GM12865 (cell line): Measurements from ENCODE around the gene SMIM22.

Experiments used
- DNase-seq: peaks from one replicate; pipeline ENCODE4 v3.0.0; 2010; ENCODE audit warnings: low read depth
- H3K4me3 ChIP-seq: 2 replicates; pipeline ENCODE4 v1.5.1; 2011; ENCODE audit warnings: mild to moderate bottlenecking, low read depth, low read length, control low read depth
- TF ChIP-seq, protein P1 (sequence below): IDR thresholded peaks from 2 replicates; pipeline ENCODE4 v1.5.1; 2011; ENCODE audit warnings: low read length, control low read depth, low read depth, inconsistent platforms; ENCODE audit not compliant: insufficient read depth; ENCODE audit errors: missing control alignments

The SMIM22 gene

GRCh38 chr16:4801962-4802658, 6.9 kb downstream of the SMIM22 start, which contains the start of gene ROGDI:
Gene ROGDI (minus strand): TSS chr16:4802633. CDS start chr16:4802571, 62 bp downstream.
- TF ChIP-seq, protein P1, sequence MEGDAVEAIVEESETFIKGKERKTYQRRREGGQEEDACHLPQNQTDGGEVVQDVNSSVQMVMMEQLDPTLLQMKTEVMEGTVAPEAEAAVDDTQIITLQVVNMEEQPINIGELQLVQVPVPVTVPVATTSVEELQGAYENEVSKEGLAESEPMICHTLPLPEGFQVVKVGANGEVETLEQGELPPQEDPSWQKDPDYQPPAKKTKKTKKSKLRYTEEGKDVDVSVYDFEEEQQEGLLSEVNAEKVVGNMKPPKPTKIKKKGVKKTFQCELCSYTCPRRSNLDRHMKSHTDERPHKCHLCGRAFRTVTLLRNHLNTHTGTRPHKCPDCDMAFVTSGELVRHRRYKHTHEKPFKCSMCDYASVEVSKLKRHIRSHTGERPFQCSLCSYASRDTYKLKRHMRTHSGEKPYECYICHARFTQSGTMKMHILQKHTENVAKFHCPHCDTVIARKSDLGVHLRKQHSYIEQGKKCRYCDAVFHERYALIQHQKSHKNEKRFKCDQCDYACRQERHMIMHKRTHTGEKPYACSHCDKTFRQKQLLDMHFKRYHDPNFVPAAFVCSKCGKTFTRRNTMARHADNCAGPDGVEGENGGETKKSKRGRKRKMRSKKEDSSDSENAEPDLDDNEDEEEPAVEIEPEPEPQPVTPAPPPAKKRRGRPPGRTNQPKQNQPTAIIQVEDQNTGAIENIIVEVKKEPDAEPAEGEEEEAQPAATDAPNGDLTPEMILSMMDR = no peak
- H3K4me3 ChIP-seq = peak within 1 kb of the TSS; percentile 52
- DNase-seq = peak; percentile 92

DNA sequence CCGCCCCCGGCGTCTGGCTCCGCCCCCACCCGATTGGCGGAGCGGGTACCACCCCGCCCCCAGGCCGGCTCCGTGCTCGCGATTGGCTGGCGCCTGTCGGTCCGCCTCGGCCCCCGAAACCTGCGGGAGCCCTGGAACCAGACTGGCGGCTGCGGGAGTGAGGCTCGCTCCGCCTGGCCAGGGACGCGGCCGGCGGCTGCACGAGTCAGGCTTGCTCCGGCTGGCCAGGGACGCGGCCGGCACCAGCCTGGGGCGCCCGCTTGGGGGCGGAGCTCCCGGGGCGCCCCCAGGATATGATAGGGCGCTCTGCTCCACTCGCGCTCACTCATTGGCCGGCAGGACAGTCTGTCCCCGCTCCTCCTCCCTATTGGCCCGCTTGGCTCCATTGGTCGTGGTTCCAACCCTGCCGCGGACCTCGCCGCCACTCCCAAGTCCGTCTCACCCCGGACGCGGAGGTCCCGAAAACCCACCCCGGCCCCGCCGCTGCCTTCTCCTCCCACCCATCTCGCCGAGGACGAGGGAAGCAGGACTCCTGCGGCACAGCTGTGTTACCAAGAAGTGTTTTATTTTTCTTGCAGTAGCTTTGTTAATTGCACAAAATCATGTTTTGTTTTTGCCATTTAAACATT, 7.6 kb downstream of the SMIM22 start:
- TF ChIP-seq, protein P1 = no peak
- DNase-seq = peak; percentile 93
- H3K4me3 ChIP-seq = peak overlapping the region; percentile 52

DNA sequence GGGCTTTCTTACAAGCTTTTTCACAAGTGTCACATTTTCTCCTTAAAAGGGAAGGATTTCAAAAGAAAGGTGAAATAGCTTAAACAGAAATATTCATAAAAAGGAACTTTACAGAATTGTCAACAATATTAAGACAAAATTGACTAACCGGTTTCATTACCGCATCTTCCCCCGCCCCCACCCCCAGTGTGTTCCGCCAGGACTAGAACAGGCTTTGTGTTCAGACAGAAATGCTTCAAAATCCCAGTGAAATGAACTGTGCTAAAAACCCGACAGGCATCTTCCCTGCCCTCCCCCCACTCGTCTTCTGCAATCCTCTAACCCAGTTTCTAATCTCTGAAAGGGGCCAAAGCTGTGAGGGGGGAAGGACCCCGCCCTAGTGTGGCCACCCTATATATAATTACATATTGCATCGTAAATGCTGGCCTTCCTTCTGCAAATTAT, 8.3 kb downstream of the SMIM22 start:
- no peak for DNase-seq
- H3K4me3 ChIP-seq = peak overlapping the region; percentile 52
- TF ChIP-seq, protein P1 = no peak

GRCh38 chr16:4803898-4804762, 9.0 kb downstream of the SMIM22 start:
- TF ChIP-seq, protein P1 = no peak
- no peak overlapping the region for H3K4me3 ChIP-seq
- no peak for DNase-seq

DNA sequence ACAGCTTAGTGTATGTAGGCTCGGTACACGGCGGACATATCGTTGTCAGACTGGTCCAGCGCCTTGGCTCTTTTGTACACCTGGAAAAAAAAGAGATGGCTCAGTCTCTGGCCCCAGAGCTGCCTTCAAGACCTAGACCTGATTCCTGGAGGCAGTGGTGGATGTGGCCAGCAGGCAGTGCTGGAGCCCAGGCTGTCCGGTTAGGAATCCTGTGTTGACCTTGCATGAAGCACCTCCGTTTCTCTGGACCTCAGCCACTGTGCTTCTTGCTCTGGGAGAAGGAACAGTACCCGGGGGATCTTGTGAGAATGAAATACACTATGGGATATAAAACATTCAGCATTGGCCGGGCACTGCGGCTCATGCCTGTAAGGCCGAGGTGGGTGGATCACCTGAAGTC, 10.1 kb downstream of the SMIM22 start:
- no peak overlapping the region for H3K4me3 ChIP-seq
- TF ChIP-seq, protein P1 = no peak
- no peak for DNase-seq

- DNase-seq = no peak
- TF ChIP-seq, protein P1 = no peak
- H3K4me3 ChIP-seq = no peak overlapping the region
Measured at GRCh38 chr16:4806280-4806679, 11.1 kb downstream of the SMIM22 start.
